HG03159 (cell line): ENCODE measurements around the gene PIGU.
"Not testable (repeated sequence)": the region's sequence is repeated elsewhere in the genome, so short reads cannot be mapped to it uniquely, and the experiment has no call there.

Experiments used
- ATAC-seq: cut with Tn5 transposase; IDR thresholded peaks from one replicate; pipeline ENCODE4 v1.9.1; 2021; ENCODE audit warnings: mild to moderate bottlenecking, moderate library complexity; ENCODE audit not compliant: unreplicated experiment

The PIGU gene

DNA sequence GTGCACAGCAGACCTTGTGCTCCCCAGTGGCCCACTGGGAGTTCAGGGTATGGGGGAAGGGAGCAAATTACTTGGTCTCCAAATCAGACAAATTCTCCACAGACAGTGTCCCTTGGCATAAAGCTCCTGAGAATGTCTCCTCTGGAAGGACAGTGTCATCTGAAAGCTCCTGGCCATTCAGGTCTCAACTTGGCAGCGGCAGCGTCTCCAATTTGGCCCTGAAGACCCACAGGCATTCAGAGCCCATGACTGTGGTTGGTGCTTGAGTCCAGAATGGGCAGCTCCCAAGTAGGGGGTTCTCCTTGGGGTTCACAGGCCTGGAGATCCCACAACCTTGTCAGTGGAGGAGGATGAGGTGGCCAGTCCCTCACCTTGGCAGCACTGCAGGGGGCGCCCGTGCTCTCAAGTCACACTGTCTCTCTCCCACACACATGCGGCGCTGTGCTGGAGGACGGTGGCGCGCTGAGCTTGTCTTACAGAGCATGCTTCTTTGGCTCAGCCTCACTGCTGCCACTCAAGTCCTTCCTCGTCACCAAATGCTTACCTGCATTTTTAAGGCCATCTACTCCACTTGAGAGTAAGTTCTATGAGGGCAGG is 140.0 kb downstream of the PIGU start:
- ATAC-seq: no peak

DNA sequence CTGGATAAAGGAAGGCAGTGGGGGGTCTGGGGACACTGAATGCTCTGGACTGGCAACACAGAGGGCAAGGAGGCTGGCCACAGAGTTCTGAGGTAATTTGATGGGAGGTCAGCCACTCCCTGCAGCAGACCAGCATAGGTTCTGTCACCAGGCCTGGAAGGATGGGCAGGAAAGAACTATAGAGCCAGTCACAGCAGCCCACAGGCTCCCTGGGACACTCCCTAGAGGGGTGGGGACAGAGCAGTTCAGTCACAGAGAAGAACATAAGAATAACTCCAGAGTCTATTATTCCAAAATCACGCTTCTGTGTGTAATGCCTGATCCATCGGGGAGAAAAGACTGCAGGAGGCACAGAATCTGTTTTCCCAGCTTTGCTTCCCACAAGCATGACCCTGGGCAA is 141.0 kb downstream of the PIGU start:
- no peak for ATAC-seq

GRCh38 chr20:34535301-34535840 is 141.5 kb downstream of the PIGU start:
- no peak for ATAC-seq

- no peak for ATAC-seq
Observed at GRCh38 chr20:34534391-34535165, 142.3 kb downstream of the PIGU start.

- no peak for ATAC-seq
Observed at GRCh38 chr20:34532756-34533155, 144.1 kb downstream of the PIGU start.

GRCh38 chr20:34532320-34532719 is 144.6 kb downstream of the PIGU start:
- no peak for ATAC-seq

- no peak for ATAC-seq
Observed at GRCh38 chr20:34531608-34532265, 145.2 kb downstream of the PIGU start.

GRCh38 chr20:34530342-34530741 is 146.6 kb downstream of the PIGU start:
- ATAC-seq: no peak

- ATAC-seq: no peak
Observed at GRCh38 chr20:34529742-34530141, 147.2 kb downstream of the PIGU start.

DNA sequence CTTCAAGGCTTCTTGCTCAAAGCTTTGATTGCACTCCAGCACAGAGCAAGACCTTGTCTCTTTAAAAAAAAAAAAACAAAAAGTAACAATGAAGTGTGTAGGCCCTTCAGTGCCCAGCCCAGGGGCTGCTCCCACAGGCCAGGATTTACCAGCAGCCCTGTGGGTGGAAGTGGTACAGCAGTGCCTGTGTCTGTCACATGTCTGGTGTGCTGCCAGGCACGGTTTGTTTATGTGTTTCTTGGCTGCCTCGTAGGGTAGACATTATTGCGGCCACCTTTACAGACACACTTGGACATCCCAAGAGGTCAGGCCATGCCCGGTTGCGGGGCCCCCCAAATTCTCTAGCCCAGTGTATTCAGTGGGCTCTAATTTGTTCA is 148.0 kb downstream of the PIGU start:
- ATAC-seq: no peak

DNA sequence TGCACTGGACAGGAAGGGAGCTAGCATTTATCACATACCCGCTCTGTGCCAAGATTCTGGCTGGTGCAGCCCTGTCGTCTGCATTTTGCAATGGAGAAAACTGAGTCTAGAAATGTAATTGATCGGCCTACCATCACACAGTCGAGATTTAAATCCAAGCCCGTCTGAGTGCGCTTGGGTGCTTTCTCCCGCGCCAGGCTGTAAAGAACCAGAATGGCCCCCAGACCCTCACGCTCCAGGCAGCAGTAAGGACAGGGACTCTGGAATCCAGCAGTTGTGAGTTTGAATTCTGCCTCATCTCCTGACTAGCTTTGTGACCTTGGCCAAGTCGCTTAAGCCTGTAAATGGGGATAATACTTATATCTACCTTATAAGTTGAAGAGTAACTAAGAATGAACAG is 149.9 kb downstream of the PIGU start:
- no peak for ATAC-seq

GRCh38 chr20:34526466-34526865 is 150.4 kb downstream of the PIGU start:
- ATAC-seq: no peak

- ATAC-seq: no peak
Observed at GRCh38 chr20:34525709-34526416, 151.0 kb downstream of the PIGU start.

- ATAC-seq: no peak
Observed at GRCh38 chr20:34525342-34525708, 151.6 kb downstream of the PIGU start.

DNA sequence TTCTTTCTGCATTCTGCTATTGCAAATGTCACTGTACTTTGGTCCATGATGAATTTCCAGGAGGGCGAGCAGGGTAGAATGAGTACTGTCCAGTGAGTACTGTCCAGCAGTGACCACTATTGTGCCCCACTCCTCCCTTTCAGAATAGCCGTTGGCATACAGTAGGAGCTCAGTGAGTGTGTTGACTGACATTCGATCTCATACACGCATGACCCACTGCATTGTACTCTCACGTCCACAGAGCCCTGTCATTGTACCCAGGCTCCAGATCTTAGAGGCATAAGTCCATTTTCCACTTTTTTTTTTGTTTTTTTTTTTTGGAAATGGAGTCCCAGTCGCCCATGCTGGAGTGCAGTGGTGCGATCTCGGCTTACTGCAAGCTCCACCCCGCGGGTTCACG is 152.5 kb downstream of the PIGU start:
- ATAC-seq: no peak

DNA sequence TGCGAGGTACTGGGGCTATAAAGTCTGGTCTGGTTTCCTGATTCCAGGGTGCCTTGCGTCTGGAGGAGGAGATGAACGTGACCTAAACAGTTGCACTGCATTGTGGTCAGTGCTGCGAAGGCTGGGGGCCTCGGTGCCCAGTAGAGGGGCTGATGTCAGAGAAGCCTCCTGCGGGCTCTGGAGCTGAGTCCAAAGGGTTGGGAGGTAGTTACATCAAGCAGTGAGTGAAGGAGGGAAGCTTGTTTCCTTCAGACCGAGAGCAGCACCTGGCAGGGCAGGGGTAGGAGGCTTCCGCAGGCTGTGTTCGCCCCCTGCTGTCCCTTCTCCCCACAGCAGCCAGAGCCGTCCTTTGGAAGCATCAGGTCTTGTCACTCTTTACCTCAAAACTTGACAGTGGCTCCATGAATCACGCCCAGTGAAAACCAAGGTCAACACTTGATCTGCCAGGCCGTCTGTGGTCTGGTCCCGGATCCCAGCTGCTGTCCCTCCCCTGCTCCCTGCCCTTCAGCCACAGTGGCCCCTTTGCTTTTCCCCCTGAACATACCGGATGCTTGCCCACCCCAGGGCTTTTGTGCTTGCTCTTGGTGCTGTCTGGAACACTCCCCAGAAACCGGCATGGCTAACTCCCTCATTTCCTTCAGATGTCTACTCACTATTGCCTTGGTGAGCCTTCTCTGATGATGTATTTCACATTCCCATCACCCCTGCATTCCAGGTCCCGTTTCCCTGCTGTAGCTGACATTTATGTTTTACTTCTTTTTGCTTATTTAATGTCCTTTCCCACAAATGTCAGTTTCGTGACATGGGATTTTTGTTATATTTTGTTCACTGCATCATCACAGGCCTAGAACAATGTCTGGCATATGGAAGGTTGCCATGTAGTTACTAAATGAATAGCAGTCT is 153.7 kb downstream of the PIGU start:
- no peak for ATAC-seq

GRCh38 chr20:34519841-34520240 is 157.1 kb downstream of the PIGU start:
- ATAC-seq: not testable (repeated sequence)

GRCh38 chr20:34518863-34519262 is 158.0 kb downstream of the PIGU start:
- ATAC-seq: not testable (repeated sequence)

DNA sequence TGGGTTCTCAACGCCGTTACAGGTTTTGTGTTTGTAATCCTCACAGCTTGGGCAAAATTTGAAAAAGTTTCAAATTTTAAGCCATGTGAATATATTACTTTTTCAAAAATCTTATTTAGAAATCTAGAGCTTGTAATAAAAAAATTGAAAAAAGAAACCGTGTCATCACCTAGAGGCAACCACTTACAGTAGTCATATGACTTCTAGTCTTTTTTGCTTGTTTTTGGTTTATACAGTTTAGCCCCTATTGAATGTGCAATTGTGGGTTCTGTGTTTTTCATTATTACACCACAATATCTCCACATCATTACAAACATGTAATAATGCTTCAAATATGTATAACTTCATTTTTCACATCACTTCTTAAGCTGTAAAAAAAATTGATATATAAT is 159.8 kb downstream of the PIGU start:
- ATAC-seq: no peak
